Measurements from ENCODE around the gene CYTH2. TPM values are rescaled to one million over a fixed set of nuclear protein-coding genes. Genes with fewer than 3 reads are reported as not detected.

The CYTH2 gene
- total RNA-seq, 1 experiment from 2014 or later, result 103 TPM

DNA sequence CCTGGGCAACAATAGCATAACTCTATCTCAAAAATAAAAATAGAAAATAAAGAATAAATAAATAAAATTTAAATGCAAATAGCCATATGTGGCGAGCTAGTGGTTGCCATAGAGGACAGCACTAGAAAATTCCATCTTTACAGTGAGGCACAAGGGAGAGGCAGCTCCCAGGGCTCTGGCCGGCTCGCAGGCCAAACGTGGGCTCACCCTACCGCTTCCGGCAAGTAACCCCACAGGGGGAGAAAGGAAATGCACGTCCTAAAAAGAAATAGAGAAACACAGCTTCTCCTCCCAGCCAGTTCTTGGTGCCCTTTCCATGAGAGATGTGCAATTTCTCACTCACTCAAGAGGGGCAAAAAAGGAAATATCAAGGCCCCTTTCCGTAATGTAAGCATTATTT, 35.8 kb upstream of the CYTH2 start:
- no peak overlapping the region for H3K4me3 Mint-ChIP-seq
- Histone ChIP-seq H3K4ac (ENCODE audit: low read depth, low read length) (no peak overlapping the region), H3K4me2 (ENCODE audit: insufficient read depth, insufficient read length, low read length) (no peak overlapping the region)

More for the DNA sequence above, 35.8 kb upstream of the CYTH2 start:
- H4K20me1 ChIP-seq (ENCODE audit: control insufficient read depth, insufficient read depth, insufficient read length), result no peaks in the 10 kb centered on the region
- H3T11ph ChIP-seq (ENCODE audit: low read length), result no peak overlapping the region
- no peaks in the 10 kb centered on the region for H3K23me2 ChIP-seq (ENCODE audit: insufficient read length, low read depth, low read length, poor library complexity, severe bottlenecking)
- no peak overlapping the region for H2BK20ac ChIP-seq (ENCODE audit: low read depth, low read length, poor library complexity, severe bottlenecking)
- Mint-ChIP-seq H3K27me3 (ENCODE audit: low read depth) (no peaks in the 10 kb centered on the region; the same call in 1 of the 2 replicates), H3K4me1 (peaks cover 3 to 4% of the 10 kb centered on the region in 2 experiments; a peak in 3 of 4 replicates), H3K36me3 (ENCODE audit: insufficient read depth in 1 of 3, low read depth in 3 of 3) (peaks cover 8 to 14% (median 10%) of the 10 kb centered on the region in 3 experiments; a peak in 6 of 7 replicates), H3K9me3 (no peaks in the 10 kb centered on the region), H3K27ac (no peak overlapping the region)
- no peaks in the 10 kb centered on the region for H3K9me3 ChIP-seq (ENCODE audit: control insufficient read depth, low read depth, low read length)
- DNase-seq, result no peak
- no peaks in the 10 kb centered on the region for H3K27me3 ChIP-seq (ENCODE audit: insufficient read depth, low read length)
- no peak overlapping the region for H3K23ac ChIP-seq (ENCODE audit: insufficient read length, low read depth, low read length)
- no peaks in the 10 kb centered on the region for H3K79me1 ChIP-seq (ENCODE audit: insufficient read depth, low read depth, low read length, poor library complexity, severe bottlenecking)
- no peak overlapping the region for H3K18ac ChIP-seq (ENCODE audit: insufficient read length, low read depth, low read length)
- H2BK15ac ChIP-seq (ENCODE audit: low read depth, low read length), result no peak overlapping the region
- H2AFZ ChIP-seq (ENCODE audit: low read length), result no peak overlapping the region
- no peak overlapping the region for H3K14ac ChIP-seq (ENCODE audit: insufficient read depth, low read length)
- no peak overlapping the region for H3K56ac ChIP-seq (ENCODE audit: insufficient read length, low read depth, low read length)
- WGBS (ENCODE audit: extremely low coverage, insufficient read length, low lambda C conversion rate), result no CpG with 5 or more reads among the region's 8 CpGs
- H4K5ac ChIP-seq (ENCODE audit: insufficient read length, low read depth, low read length), result no peak overlapping the region
- H2BK5ac ChIP-seq (ENCODE audit: insufficient read length, low read length), result no peak overlapping the region
- no peak overlapping the region for H2BK120ac ChIP-seq (ENCODE audit: low read depth, low read length, poor library complexity, severe bottlenecking)
- H3K4me1 ChIP-seq (ENCODE audit: insufficient read depth, low read length), result no peaks in the 10 kb centered on the region
- no peak overlapping the region for H2AK5ac ChIP-seq (ENCODE audit: insufficient read length, low read length)
- no peak overlapping the region for H3K9ac ChIP-seq (ENCODE audit: extremely low read depth, insufficient read length, low read length)
- TF ChIP-seq, protein P1, sequence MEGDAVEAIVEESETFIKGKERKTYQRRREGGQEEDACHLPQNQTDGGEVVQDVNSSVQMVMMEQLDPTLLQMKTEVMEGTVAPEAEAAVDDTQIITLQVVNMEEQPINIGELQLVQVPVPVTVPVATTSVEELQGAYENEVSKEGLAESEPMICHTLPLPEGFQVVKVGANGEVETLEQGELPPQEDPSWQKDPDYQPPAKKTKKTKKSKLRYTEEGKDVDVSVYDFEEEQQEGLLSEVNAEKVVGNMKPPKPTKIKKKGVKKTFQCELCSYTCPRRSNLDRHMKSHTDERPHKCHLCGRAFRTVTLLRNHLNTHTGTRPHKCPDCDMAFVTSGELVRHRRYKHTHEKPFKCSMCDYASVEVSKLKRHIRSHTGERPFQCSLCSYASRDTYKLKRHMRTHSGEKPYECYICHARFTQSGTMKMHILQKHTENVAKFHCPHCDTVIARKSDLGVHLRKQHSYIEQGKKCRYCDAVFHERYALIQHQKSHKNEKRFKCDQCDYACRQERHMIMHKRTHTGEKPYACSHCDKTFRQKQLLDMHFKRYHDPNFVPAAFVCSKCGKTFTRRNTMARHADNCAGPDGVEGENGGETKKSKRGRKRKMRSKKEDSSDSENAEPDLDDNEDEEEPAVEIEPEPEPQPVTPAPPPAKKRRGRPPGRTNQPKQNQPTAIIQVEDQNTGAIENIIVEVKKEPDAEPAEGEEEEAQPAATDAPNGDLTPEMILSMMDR (conservative IDR thresholded peaks at IDR 0.05), result no peak; the same call in 2 of the 3 replicates
- no peak overlapping the region for H4K91ac ChIP-seq (ENCODE audit: insufficient read length, low read depth, low read length)
- H4K8ac ChIP-seq (replicated peaks; ENCODE audit: insufficient read length, low read depth, low read length), result no peak overlapping the region
- no peaks in the 10 kb centered on the region for H3K79me2 ChIP-seq (ENCODE audit: insufficient read depth, low read length)
- H3K27ac ChIP-seq (ENCODE audit: insufficient read length, low read depth, low read length), result no peak overlapping the region
- H2BK12ac ChIP-seq (ENCODE audit: insufficient read length, low read depth, low read length), result no peak overlapping the region
